GM18909 (cell line): ENCODE results near the gene COL1A1.

ENCODE experiments used
- ATAC-seq: cut with Tn5 transposase; IDR thresholded peaks from one replicate; pipeline ENCODE4 v1.9.1; 2021; ENCODE audit warnings: mild to moderate bottlenecking; ENCODE audit not compliant: unreplicated experiment, poor library complexity

Gene COL1A1

GRCh38 chr17:50161911-50162288 is 39.5 kb downstream of the COL1A1 start:
- no peak for ATAC-seq

DNA sequence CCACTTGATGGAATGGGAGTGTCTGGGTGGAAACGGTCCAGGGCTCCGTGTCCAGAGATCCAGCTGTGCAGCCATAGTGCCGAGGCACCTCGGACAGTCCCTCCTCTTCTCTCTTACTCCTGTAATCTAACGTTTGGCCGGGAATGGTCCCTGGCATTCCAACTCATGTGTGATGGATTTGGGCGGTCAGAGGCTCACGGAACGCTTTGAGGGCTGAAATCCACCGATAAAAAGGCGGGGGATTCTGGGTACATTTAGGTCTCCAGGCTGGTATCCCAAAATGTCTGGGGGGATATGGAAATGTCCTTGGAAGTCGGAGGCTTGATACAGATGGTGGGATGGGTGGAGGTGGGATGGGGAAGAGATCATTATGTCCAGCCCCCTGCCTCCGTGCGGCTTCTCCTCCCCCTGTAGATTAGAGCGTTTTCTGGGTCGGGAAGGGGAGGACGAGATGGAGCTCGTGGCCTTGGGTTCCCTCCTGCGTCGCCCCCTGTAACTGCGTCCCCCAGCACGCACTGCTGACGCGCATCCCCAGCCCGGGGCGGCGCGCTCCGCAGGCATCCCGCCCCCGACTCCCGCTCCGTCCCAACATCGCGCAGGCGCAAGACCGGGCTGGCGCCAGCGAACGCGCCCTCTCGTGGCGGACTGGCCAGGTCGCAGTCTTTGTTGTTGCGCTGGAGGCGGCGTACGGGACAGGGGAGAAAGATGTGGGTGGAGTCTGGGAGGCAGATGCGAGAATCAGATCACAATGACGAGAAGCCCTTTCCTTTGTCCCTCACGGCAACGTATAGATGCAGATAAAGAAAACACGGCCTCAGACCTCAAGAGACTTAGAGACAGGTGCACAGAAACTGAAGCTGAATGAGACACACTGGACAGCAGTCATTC is 40.2 kb downstream of the COL1A1 start:
- peak; percentile 89 for ATAC-seq

DNA sequence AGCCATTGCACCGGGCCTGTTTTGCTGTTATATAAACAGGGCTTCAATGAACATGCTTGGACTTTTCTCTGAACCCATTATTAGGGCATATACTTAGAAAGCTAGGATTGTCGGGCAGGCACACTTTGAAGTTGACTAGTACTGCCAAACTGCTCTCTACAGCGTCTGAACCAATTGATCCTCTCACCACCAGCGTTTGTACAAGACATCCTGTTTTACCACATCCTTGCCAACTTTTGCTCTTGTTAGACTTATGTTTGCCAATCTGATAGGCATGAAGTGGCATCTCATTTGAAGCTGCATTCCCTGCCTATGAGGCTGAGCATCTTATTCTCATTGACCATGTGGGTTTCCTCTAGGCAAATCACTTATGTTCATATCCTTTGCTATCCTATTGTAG is 43.5 kb downstream of the COL1A1 start:
- ATAC-seq: no peak

DNA sequence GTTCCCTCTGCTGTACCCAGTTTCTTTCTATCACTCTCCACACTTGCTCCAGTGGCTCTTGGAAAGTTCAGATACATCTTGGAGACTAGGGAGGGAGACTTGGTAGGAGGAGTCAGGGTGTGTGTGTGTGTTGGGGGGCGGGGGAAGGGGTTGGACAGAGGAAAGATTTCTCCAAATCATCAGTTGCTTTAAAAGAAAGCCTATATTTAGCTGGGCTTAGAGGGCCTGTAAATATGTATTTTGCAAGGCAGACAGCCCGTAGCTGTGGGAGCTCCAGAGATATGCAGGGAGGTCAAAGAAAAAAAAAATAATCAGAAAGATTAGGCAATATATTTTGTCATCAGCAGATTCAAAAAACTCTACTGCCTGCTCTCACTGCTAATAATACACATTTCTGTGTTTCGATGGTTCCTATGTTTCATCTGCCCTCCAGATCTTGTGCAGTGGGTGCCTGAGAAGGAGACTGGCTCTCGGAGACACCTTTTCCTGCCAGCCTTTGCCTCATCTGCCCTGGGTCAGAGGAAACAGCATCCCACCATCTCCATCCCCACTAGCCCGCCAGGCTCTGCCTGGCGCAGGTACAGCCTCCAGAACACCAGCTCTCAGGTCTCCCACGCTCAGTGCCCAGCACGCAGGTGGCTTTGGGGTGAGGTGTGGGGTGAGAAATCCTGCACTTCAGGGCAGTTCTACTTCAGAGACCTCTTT is 46.2 kb downstream of the COL1A1 start:
- ATAC-seq: no peak

- ATAC-seq: no peak
Observed at GRCh38 chr17:50154604-50155003, 46.8 kb downstream of the COL1A1 start.

GRCh38 chr17:50153650-50154575 is 47.5 kb downstream of the COL1A1 start:
- ATAC-seq: no peak

GRCh38 chr17:50152736-50153135 is 48.7 kb downstream of the COL1A1 start:
- no peak for ATAC-seq

DNA sequence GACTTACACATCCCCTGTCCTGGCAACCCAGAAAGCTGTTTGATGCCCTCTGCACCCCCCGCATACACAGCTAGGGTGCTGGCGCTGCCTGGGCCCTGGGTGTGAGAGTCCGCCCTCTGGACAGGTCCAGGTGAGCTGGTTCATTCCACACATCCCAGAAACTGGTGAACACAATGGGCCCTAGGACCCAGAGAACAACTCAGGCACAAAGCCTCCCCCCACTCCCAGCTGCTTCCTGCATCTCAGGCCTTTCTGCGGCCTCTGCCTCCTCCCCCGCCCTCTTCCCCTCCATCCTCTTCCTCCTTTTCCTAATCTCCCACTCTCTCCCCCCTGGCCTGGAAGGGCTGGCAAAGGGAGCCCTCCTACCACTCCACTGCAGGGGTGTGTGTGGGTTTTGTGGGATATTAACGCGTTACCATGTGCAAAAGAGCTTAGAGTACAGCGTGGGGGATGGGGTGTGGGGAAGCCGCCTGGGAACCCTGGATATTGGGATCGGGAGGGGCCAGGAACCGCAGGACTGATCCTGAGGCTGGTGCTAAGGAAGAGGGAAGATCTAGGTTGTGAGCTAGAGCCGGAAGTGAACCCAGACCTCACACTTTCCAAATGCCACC is 49.4 kb downstream of the COL1A1 start:
- ATAC-seq: peak; percentile 27

DNA sequence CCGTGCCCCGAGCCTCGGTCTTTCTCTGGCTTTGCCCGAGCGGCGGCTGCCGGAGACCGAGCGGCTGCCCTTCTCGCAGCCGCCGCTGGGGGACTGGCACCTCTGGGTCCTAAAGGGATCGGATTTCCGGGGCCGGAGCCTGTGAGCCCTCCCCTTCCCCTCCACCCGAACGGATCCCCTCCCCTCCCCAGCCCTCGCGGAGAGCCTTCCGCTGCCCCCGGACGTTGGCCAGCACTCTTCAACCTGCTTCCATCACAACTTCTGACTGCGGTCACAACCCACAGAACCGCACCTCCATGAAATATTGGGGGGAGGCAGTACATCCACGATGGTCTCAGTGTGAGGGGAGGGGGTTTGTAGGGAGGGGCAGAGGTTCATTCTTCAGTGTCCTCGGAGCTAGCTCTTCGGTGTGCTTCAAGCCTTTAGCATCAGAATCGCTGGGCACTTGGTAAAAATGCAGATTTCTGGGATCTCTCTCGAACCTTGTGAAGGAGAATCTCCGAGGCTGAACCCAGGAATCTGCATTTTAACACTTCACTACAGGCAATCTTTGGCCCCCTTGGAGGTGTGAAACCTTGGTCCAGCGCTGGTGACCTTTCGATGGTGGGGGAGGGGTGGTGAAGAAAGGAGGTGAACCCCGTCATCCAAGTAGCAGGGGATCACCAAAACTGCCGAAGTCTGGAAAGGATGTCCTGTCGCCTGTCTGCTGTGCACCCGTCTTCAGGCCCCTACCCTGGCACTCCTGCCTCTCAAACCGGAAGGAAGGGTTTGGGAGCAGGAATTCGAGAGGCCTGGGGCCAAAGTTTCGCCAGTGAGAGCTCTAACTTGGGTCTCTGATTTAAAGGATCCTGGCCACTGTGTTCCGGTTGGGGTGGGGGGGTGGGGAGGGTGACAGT is 50.1 kb downstream of the COL1A1 start:
- ATAC-seq: peak; percentile 39

DNA sequence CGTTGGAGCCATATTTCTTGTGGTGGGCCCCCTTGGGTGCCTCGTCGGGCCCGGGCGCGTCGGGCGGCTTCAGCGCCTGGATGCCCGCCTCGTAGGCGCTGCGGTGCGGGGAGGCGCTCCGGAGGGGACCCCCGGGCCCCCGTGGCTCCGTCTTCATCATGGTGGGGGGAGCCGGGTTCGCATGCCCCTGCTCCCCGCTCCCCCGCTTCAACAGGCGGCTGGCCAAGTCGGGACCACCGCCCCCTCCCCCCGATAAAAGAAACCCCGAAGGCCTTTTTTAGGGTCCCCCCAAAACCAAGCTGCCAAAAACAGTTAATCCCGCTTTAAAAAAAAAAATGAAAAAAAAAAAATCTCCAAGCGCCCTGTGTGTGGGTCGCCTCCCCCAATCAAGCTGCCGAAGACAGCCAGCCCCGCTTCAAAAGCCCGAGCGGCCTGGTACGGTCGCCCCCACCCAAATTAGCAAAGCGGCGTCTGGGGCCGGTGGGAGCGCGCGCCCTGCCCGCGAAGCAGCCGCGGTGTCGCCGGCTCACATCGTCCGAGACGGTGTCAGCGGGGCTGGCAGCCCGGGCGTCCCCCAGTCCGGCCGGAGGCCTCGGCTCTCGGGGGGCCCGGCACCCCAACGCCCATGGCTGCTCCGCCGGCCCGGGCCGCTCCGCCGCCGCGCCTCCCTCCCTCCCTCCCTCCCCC is 50.9 kb downstream of the COL1A1 start, which contains the start of gene PPP1R9B:
TSS of gene PPP1R9B (minus strand) at position 324 of the 687 bp plus-strand sequence. CDS start at position 160, 164 bp downstream.
- no peak for ATAC-seq

- ATAC-seq: no peak
Observed at GRCh38 chr17:50149417-50150353, 51.7 kb downstream of the COL1A1 start.

- ATAC-seq: no peak
Observed at GRCh38 chr17:50149091-50149416, 52.4 kb downstream of the COL1A1 start.

GRCh38 chr17:50148226-50149090 is 53.0 kb downstream of the COL1A1 start:
- ATAC-seq: peak; percentile 36

DNA sequence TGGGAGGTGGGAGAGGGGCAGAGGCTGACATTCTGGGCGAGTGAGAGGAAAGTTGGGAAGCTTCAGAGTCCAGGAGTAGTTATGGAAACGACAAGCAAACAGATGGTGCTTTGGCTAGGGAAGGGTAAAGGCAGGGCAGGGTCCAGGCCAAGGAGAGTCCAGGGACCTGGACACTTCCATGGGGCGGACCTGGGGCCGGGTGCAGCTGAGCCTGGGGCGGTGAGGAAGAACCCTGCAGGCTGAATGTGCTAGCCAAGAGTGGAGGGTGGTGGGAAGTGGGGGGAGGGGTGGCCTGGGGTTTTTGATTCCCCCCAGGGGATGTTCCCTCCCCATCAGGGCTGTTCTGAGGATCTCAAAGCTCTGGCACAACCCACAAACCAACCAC is 53.6 kb downstream of the COL1A1 start:
- no peak for ATAC-seq

GRCh38 chr17:50146927-50147665 is 54.3 kb downstream of the COL1A1 start:
- no peak for ATAC-seq
